A549 (cell line): Measurements from ENCODE around the gene TMEM59L. TPM values are rescaled to one million over a fixed set of nuclear protein-coding genes. Genes with fewer than 3 reads are reported as not detected.

Experiments used
- ATAC-seq, 2 experiments: fragments of 200-7000 bp in 1 of 2; fragments of >200 bp in 1 of 2; cut with Nextera tagmentation in 1 of 2; cut with Tn5 transposase in 1 of 2; 3 replicates each; pipeline versions ENCODE4 v1.8.0 to v1.9.1; 2018 to 2020; ENCODE audit warnings: mild to moderate bottlenecking in 1 of 2, moderate library complexity in 1 of 2
- CTCF ChIA-PET: fragments of 300-600 bp; sonication (Branson Sonifier 250); formaldehyde crosslinking; extraction: SDS; loops from one replicate; lab custom pipeline; 2021; ENCODE audit warnings: antibody characterized with exemption, inconsistent platforms; lab: Yijun Ruan, JAX
- POLR2A ChIA-PET: fragments of 350-600 bp; formaldehyde crosslinking; extraction: SDS; loops from one replicate; lab custom pipeline; 2021; ENCODE audit warnings: antibody characterized with exemption, inconsistent platforms; lab: Yijun Ruan, JAX
- DNase-seq, 2 experiments: peaks; one replicate each; pipeline versions ENCODE4 v3.0.0 to v3.0.0-alpha.2; 2011 to 2016; ENCODE audit warnings: low read depth in 1 of 2, low spot score in 1 of 2
- FAIRE-seq: peaks from 2 replicates; lab custom pipeline; 2011; peaks lifted over from hg19 to GRCh38; lab: Jason Lieb, UNC
- H3K27ac ChIP-seq, 2 experiments: fragments of >200 bp; sonication (Bioruptor Twin); formaldehyde crosslinking; 3 replicates each; pipeline ENCODE4 v1.5.1; 2016 to 2017
- H3K4me1 ChIP-seq: fragments of >200 bp; sonication (Bioruptor Twin); formaldehyde crosslinking; 3 replicates; pipeline ENCODE4 v1.6.1; 2016
- H3K4me2 ChIP-seq: fragments of >200 bp; sonication (Bioruptor Twin); formaldehyde crosslinking; 3 replicates; pipeline ENCODE4 v1.6.1; 2016
- H3K4me3 ChIP-seq: fragments of >200 bp; sonication (Bioruptor Twin); formaldehyde crosslinking; 3 replicates; pipeline ENCODE4 v1.5.1; 2016
- H3K9me3 ChIP-seq: fragments of >200 bp; sonication (Bioruptor Twin); formaldehyde crosslinking; 3 replicates; pipeline ENCODE4 v1.6.1; 2016
- CBX2 ChIP-seq: fragments of 200-600 bp; sonication (generic); IDR thresholded peaks from 2 replicates; pipeline ENCODE4 v1.6.1; 2016; ENCODE audit warnings: low read depth, mild to moderate bottlenecking, borderline replicate concordance
- CBX8 ChIP-seq: fragments of 200-600 bp; sonication (generic); IDR thresholded peaks from 2 replicates; pipeline ENCODE4 v1.6.1; 2016
- CEBPB ChIP-seq, 2 experiments: fragments of >200 bp in 1 of 2; sonication (Bioruptor Twin) in 1 of 2; formaldehyde crosslinking in 1 of 2; IDR thresholded peaks; 2 replicates each; pipeline ENCODE4 v1.6.1; 2012 to 2016
- CHD2 ChIP-seq: fragments of 150-350 bp; IDR thresholded peaks from 2 replicates; pipeline ENCODE4 v1.6.1; 2014; ENCODE audit warnings: low read length; ENCODE audit not compliant: partially characterized antibody
- CHD4 ChIP-seq: fragments of 200-600 bp; sonication (generic); IDR thresholded peaks from 2 replicates; pipeline ENCODE4 v1.6.1; 2016; ENCODE audit warnings: antibody characterized with exemption, mild to moderate bottlenecking, borderline replicate concordance
- EHMT2 ChIP-seq: fragments of 200-600 bp; sonication (generic); IDR thresholded peaks from 2 replicates; pipeline ENCODE4 v1.6.1; 2016; ENCODE audit warnings: antibody characterized with exemption, low read depth, mild to moderate bottlenecking, moderate library complexity
- EP300 ChIP-seq, 2 experiments: fragments of >200 bp; sonication (Bioruptor Twin); formaldehyde crosslinking; IDR thresholded peaks; 2 replicates in 1 of 2; 3 replicates in 1 of 2; pipeline ENCODE4 v1.6.1; 2016 to 2017
- FOXS1 ChIP-seq: fragments of 250-450 bp; sonication (Bioruptor Pico); IDR thresholded peaks from 2 replicates; pipeline ENCODE4 v1.5.0; 2020; ENCODE audit warnings: mild to moderate bottlenecking, moderate library complexity
- HEYL ChIP-seq: fragments of 250-450 bp; sonication (Bioruptor Pico); IDR thresholded peaks from 2 replicates; pipeline ENCODE4 v1.8.0; 2021; ENCODE audit warnings: mild to moderate bottlenecking, moderate library complexity
- HOXA7 ChIP-seq: fragments of 250-450 bp; sonication (Bioruptor Pico); IDR thresholded peaks from 2 replicates; pipeline ENCODE4 v1.5.0; 2020; ENCODE audit warnings: mild to moderate bottlenecking, moderate library complexity
- MAFK ChIP-seq: fragments of 450-650 bp; IDR thresholded peaks from 2 replicates; pipeline ENCODE4 v1.6.1; 2014; ENCODE audit not compliant: partially characterized antibody
- MAZ ChIP-seq: fragments of 150-350 bp; IDR thresholded peaks from 2 replicates; pipeline ENCODE4 v1.6.1; 2014; ENCODE audit warnings: antibody characterized with exemption, low read depth, low read length, borderline replicate concordance
- PBX3 ChIP-seq: IDR thresholded peaks from 2 replicates; pipeline ENCODE4 v1.6.1; 2012
- RAD21 ChIP-seq, 2 experiments: fragments of >200 bp in 1 of 2; sonication (Bioruptor Twin) in 1 of 2; formaldehyde crosslinking in 1 of 2; IDR thresholded peaks in 1 of 2; conservative IDR thresholded peaks in 1 of 2; 2 replicates in 1 of 2; 3 replicates in 1 of 2; pipeline ENCODE4 v1.6.1; 2012 to 2018; ENCODE audit warnings: inconsistent platforms in 1 of 2
- RCOR1 ChIP-seq: fragments of 150-350 bp; IDR thresholded peaks from 2 replicates; pipeline ENCODE4 v1.6.1; 2014; ENCODE audit warnings: antibody characterized with exemption, low read length, low read depth
- REST ChIP-seq: fragments of 200-600 bp; sonication (generic); IDR thresholded peaks from 2 replicates; pipeline ENCODE4 v1.6.1; 2016; ENCODE audit warnings: antibody characterized with exemption, mild to moderate bottlenecking, moderate library complexity
- ZNF302 ChIP-seq: fragments of 250-450 bp; sonication (Bioruptor Pico); IDR thresholded peaks from 2 replicates; pipeline ENCODE4 v1.9.0; 2021; ENCODE audit warnings: inconsistent platforms, mild to moderate bottlenecking, moderate library complexity
- ZSCAN20 ChIP-seq: fragments of 250-450 bp; sonication (Bioruptor Pico); IDR thresholded peaks from 2 replicates; pipeline ENCODE4 v1.8.0; 2022; ENCODE audit warnings: mild to moderate bottlenecking, moderate library complexity
- WGBS: methylation state at CpG from one replicate; pipeline ENCODE4 v1.1.6; 2017; ENCODE audit errors: missing lambda C conversion rate; 5-methylcytosine and 5-hydroxymethylcytosine counted together
- polyA plus RNA-seq, 4 experiments: library from polyadenylated mRNA; depleted of rRNA in 3 of 4; stranded (reverse); fragments of >200 nt; fragmentation: RNase III in 1 of 4; extraction: RNeasy Plus Mini Kit Qiagen cat#74134 plus additional on column Dnase treatment in 1 of 4; gene quantifications; 2 replicates in 3 of 4; 3 replicates in 1 of 4; pipeline ENCODE4 v1.2.3, GENCODE V29; 2011 to 2017

TMEM59L gene
- polyA plus RNA-seq, 2 of the 4 experiments (the other 2 are of a cell fraction), result 0.94 to 4.6 TPM

DNA sequence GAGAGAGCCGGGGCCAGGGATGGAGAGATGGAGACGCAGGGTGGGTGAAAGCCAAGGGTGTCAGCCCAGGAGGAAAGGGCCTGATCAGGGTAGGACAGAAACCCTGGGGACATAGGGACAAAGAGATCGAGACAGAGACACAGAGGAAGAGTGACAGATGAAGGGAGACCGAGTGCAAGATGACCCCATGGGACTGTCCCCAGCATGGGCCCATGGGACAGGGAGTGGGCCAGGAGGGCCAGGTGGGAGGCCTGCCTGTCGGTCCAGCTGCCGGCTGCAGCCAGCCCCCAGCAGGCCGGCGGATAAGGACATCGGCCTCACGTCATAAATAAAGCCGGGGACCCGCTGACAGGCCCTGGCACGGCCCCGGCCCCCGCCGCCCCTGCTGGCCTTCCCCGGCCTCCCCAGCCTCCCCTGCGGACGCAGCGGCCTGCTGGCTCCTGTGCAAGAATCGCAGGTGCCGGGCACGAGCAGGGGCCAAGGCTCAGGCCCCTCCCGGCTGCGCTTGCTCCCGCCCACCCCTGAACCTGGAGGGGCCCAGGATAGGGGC is 17.8 kb upstream of the TMEM59L start:
- Histone ChIP-seq H3K4me2 (peak overlapping the region; percentile 82), H3K27ac (peak overlapping the region; percentile 66 to 84), H3K4me3 (peak overlapping the region; percentile 29; the same call in 2 of the 3 replicates), H3K9me3 (no peaks in the 10 kb centered on the region), H3K4me1 (peaks cover 9% of the 10 kb centered on the region; the same call in 1 of the 3 replicates)
- ChIA-PET CTCF (interaction anchor here (0.9 to 5.2 kb wide), 15 partner anchors 9 to 269 kb away, joined by 3 to 46 read pairs (median 6); partner anchors contain the start of gene CRLF1), POLR2A (no interaction called here)
- ATAC-seq (no peak), FAIRE-seq (no peak), DNase-seq (no peak)
- WGBS, result 79% methylated on average over 10 of the region's 26 CpGs
- TF ChIP-seq PBX3 (no peak), ZNF302 (CRISPR knock-in tag) (no peak), CBX2 (no peak)

DNA sequence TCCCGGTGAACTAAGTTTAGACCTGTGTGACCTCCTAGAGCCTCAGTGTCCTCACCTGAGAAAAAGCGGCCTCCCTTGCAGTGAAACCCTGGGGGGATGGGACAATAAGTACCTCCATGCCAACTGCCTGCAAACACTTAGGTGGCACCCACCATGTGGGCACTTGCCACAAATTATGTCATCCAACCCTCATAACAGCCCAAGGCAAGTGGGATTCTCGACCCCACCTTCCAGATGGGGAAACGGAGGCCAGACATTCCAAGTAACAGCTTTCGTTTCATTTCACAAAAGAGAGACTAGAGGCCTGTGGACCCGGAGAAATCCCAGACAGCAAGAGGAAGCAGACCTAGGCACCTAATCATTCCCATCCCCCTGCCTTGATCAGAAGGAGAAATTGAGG is 17.2 kb upstream of the TMEM59L start:
- DNase-seq, result no peak
- Histone ChIP-seq H3K9me3 (no peaks in the 10 kb centered on the region), H3K27ac (no peak overlapping the region)
- POLR2A ChIA-PET, result no interaction called here
- TF ChIP-seq HEYL (CRISPR knock-in tag) (no peak), CHD2 (no peak), EP300 (IDR thresholded peaks at IDR 0.05) (no peak), MAFK (no peak), RCOR1 (no peak), FOXS1 (CRISPR knock-in tag) (no peak), HOXA7 (CRISPR knock-in tag) (no peak), REST (no peak), EHMT2 (no peak), CBX8 (no peak), RAD21 (conservative IDR thresholded peaks at IDR 0.05 in 1 of 2, IDR thresholded peaks at IDR 0.05 in 1 of 2) (no peak), MAZ (no peak), ZSCAN20 (CRISPR knock-in tag) (no peak), CEBPB (IDR thresholded peaks at IDR 0.05) (no peak)
- TF ChIP-seq, all 56 proteins: peak for 0
- no peak overlapping the region for H3K4me2 ChIP-seq
- 88% methylated on average over 5 of the region's 6 CpGs for WGBS
- H3K4me1 ChIP-seq, result peaks cover 4% of the 10 kb centered on the region; the same call in 1 of the 3 replicates
- no peak overlapping the region for H3K4me3 ChIP-seq
- FAIRE-seq (no peak), ATAC-seq (no peak)
- CTCF ChIA-PET, result interaction anchor here (1.9 to 5.2 kb wide), 5 partner anchors 12 to 253 kb away, joined by 4 to 46 read pairs (median 6); partner anchors contain the start of gene CRLF1

- ChIA-PET POLR2A (interaction anchor here (0.6 kb wide), 1 partner anchor 98 kb away, joined by 3 read pairs; no protein-coding TSS in a partner anchor), CTCF (interaction anchor here (0.6 to 4.5 kb wide), 5 partner anchors 18 to 270 kb away, joined by 3 to 19 read pairs (median 3); no protein-coding TSS in a partner anchor)
- no peak for TF ChIP-seq MAZ
- no peak for TF ChIP-seq CHD4
- no peak for FAIRE-seq
- no peak overlapping the region for H3K4me3 ChIP-seq
- H3K4me1 ChIP-seq, result peaks cover 4% of the 10 kb centered on the region; the same call in 1 of the 3 replicates
- ATAC-seq, result peak; percentile 66 to 72; a peak in 5 of 6 replicates
- peak in 1 of 2 experiments; percentile 45 for DNase-seq
- no peaks in the 10 kb centered on the region for H3K9me3 ChIP-seq
- H3K4me2 ChIP-seq, result no peak overlapping the region
- WGBS, result 84% methylated on average over 15 of the region's 21 CpGs
- H3K27ac ChIP-seq, result no peak overlapping the region
Measured at GRCh38 chr19:18596752-18597157, 15.9 kb upstream of the TMEM59L start.
